ENCODE data around the gene MBTPS1. TPM values are rescaled to one million over a fixed set of nuclear protein-coding genes. Genes with fewer than 3 reads are reported as not detected.

The MBTPS1 gene
- total RNA-seq, 1 experiment from 2014 or later = 63.6 TPM

- intact Hi-C loops (cut with micrococcal nuclease) = no loop called here
- H3K27me3 Mint-ChIP-seq (ENCODE audit: insufficient read depth, unreplicated experiment) = no peaks in the 10 kb centered on the region
- BruUV-seq (replicated peaks) = no TSS peak
- peaks cover 89% of the 10 kb centered on the region for H3K36me3 Mint-ChIP-seq (ENCODE audit: insufficient read depth, unreplicated experiment)
- ChIA-PET CTCF (interaction anchor here (1.5 to 2.0 kb wide), 2 partner anchors 24 to 97 kb away, joined by 5 to 6 read pairs; partner anchors contain the start of gene TAF1C), POLR2A (interaction anchor here (1.4 kb wide), 1 partner anchor 97 kb away, joined by 4 read pairs; the partner anchor contains the start of gene TAF1C)
- no peaks in the 10 kb centered on the region for H3K4me1 Mint-ChIP-seq (ENCODE audit: insufficient read depth, unreplicated experiment)
- no peak for TF ChIP-seq CTCF (IDR thresholded peaks at IDR 0.05; ENCODE audit: unreplicated experiment)
- no peak for DNase-seq (ENCODE audit: unreplicated experiment)
- H3K4me3 Mint-ChIP-seq (ENCODE audit: unreplicated experiment) = no peak overlapping the region
- H3K9me3 Mint-ChIP-seq (ENCODE audit: unreplicated experiment) = no peaks in the 10 kb centered on the region
- H3K27ac Mint-ChIP-seq (ENCODE audit: low read depth, unreplicated experiment) = no peak overlapping the region
Measured at GRCh38 chr16:84090211-84090610, 26.5 kb downstream of the MBTPS1 start.

GRCh38 chr16:84088695-84089395 is 27.9 kb downstream of the MBTPS1 start:
- DNase-seq (ENCODE audit: unreplicated experiment) = no peak
- Mint-ChIP-seq H3K4me3 (ENCODE audit: unreplicated experiment) (no peak overlapping the region), H3K4me1 (ENCODE audit: insufficient read depth, unreplicated experiment) (no peaks in the 10 kb centered on the region), H3K36me3 (ENCODE audit: insufficient read depth, unreplicated experiment) (peaks cover 83% of the 10 kb centered on the region), H3K27me3 (ENCODE audit: insufficient read depth, unreplicated experiment) (no peaks in the 10 kb centered on the region), H3K27ac (ENCODE audit: low read depth, unreplicated experiment) (no peak overlapping the region), H3K9me3 (ENCODE audit: unreplicated experiment) (no peaks in the 10 kb centered on the region)
- TF ChIP-seq CTCF (IDR thresholded peaks at IDR 0.05; ENCODE audit: unreplicated experiment) = no peak
- BruUV-seq (replicated peaks) = no TSS peak
- POLR2A ChIA-PET = no interaction called here
- CTCF ChIA-PET = interaction anchor here (0.7 to 1.2 kb wide), 6 partner anchors 12 to 162 kb away, joined by 3 to 7 read pairs (median 4); no protein-coding TSS in a partner anchor
- intact Hi-C loops (cut with micrococcal nuclease) = no loop called here

- TF ChIP-seq CTCF (IDR thresholded peaks at IDR 0.05; ENCODE audit: unreplicated experiment) = no peak
- Mint-ChIP-seq H3K4me3 (ENCODE audit: unreplicated experiment) (no peak overlapping the region), H3K27me3 (ENCODE audit: insufficient read depth, unreplicated experiment) (no peaks in the 10 kb centered on the region), H3K27ac (ENCODE audit: low read depth, unreplicated experiment) (no peak overlapping the region), H3K9me3 (ENCODE audit: unreplicated experiment) (no peaks in the 10 kb centered on the region), H3K36me3 (ENCODE audit: insufficient read depth, unreplicated experiment) (peaks cover 81% of the 10 kb centered on the region), H3K4me1 (ENCODE audit: insufficient read depth, unreplicated experiment) (no peaks in the 10 kb centered on the region)
- BruUV-seq (replicated peaks) = no TSS peak
- intact Hi-C loops (cut with micrococcal nuclease) = no loop called here
- POLR2A ChIA-PET = interaction anchor here (1.1 kb wide), 1 partner anchor 13 kb away, joined by 3 read pairs; no protein-coding TSS in a partner anchor
- no peak for DNase-seq (ENCODE audit: unreplicated experiment)
- CTCF ChIA-PET = interaction anchor here (0.6 to 11.2 kb wide), 13 partner anchors 10 to 998 kb away, joined by 3 to 81 read pairs (median 4); partner anchors contain the start of gene TAF1C
Measured at GRCh38 chr16:84087466-84088151, 29.1 kb downstream of the MBTPS1 start.

GRCh38 chr16:84087001-84087400 is 29.7 kb downstream of the MBTPS1 start:
- no peaks in the 10 kb centered on the region for H3K9me3 Mint-ChIP-seq (ENCODE audit: unreplicated experiment)
- intact Hi-C loops (cut with micrococcal nuclease) = no loop called here
- H3K4me1 Mint-ChIP-seq (ENCODE audit: insufficient read depth, unreplicated experiment) = no peaks in the 10 kb centered on the region
- no peak overlapping the region for H3K4me3 Mint-ChIP-seq (ENCODE audit: unreplicated experiment)
- ChIA-PET CTCF (interaction anchor here (0.6 to 11.2 kb wide), 9 partner anchors 10 to 292 kb away, joined by 3 to 81 read pairs (median 6); partner anchors contain the start of gene TAF1C), POLR2A (interaction anchor here (1.1 kb wide), 1 partner anchor 12 kb away, joined by 3 read pairs; no protein-coding TSS in a partner anchor)
- peaks cover 81% of the 10 kb centered on the region for H3K36me3 Mint-ChIP-seq (ENCODE audit: insufficient read depth, unreplicated experiment)
- TF ChIP-seq CTCF (IDR thresholded peaks at IDR 0.05; ENCODE audit: unreplicated experiment) = no peak
- DNase-seq (ENCODE audit: unreplicated experiment) = no peak
- BruUV-seq (replicated peaks) = no TSS peak
- no peak overlapping the region for H3K27ac Mint-ChIP-seq (ENCODE audit: low read depth, unreplicated experiment)
- no peaks in the 10 kb centered on the region for H3K27me3 Mint-ChIP-seq (ENCODE audit: insufficient read depth, unreplicated experiment)
